MM.1S (cell line): Measurements from ENCODE around the gene CSKMT.

Experiments used
- CTCF ChIP-seq: fragments of 300-600 bp; sonication (generic); IDR thresholded peaks from 2 replicates; pipeline ENCODE4 v1.5.1; 2016; ENCODE audit warnings: antibody characterized with exemption, low read length, mixed read lengths
- EZH2 ChIP-seq: fragments of 300-600 bp; sonication (generic); optimal IDR thresholded peaks from 2 replicates; pipeline ENCODE3; 2017; ENCODE audit warnings: low read depth, mild to moderate bottlenecking, antibody characterized with exemption, low read length, mixed read lengths
- EZH2phosphoT487 ChIP-seq: fragments of 300-600 bp; sonication (generic); IDR thresholded peaks from 2 replicates; pipeline ENCODE4 v1.6.1; 2018; ENCODE audit warnings: antibody characterized with exemption, low read length

GRCh38 chr11:62707277-62707861 lies 42.3 kb downstream of the CSKMT start, which contains the start of the genes BSCL2 and GNG3:
- TF ChIP-seq CTCF: no peak
- no peak for TF ChIP-seq EZH2
- TF ChIP-seq EZH2phosphoT487: no peak
